ENCODE results near the gene SPIRE2. TPM values are rescaled to one million over a fixed set of nuclear protein-coding genes. Genes with fewer than 3 reads are reported as not detected.
A peak's percentile ranks its signal among the peaks of the same experiment; 100 is the strongest.

Gene SPIRE2
- total and polyA plus RNA-seq, 2 of the 13 experiments (the other 11 are each of a cell fraction or from before 2014, with no cell fraction given): 13.3 to 37.5 TPM

- TF ChIP-seq NFKBIZ (CRISPR knock-in tag; IDR thresholded peaks at IDR 0.05) (no peak), ZFAT (CRISPR knock-in tag; conservative IDR thresholded peaks at IDR 0.05) (no peak), ELF3 (CRISPR knock-in tag; IDR thresholded peaks at IDR 0.05) (0 out of 2 replicates have a peak, but pooled peaks have one; percentile 50), IRX3 (CRISPR knock-in tag; IDR thresholded peaks at IDR 0.05; ENCODE audit: borderline replicate concordance, low read depth) (no peak), ZNF124 (CRISPR knock-in tag; IDR thresholded peaks at IDR 0.05) (peak; percentile 80; the same call in 1 of the 2 replicates), SCMH1 (CRISPR knock-in tag; IDR thresholded peaks at IDR 0.05; ENCODE audit: borderline replicate concordance) (no peak), ZNF720 (CRISPR knock-in tag; IDR thresholded peaks at IDR 0.05) (no peak), ZNF790 (CRISPR knock-in tag; IDR thresholded peaks at IDR 0.05; ENCODE audit: borderline replicate concordance) (no peak), ZNF557 (CRISPR knock-in tag; IDR thresholded peaks at IDR 0.05) (no peak), FOXK1 (CRISPR knock-in tag; IDR thresholded peaks at IDR 0.05; ENCODE audit: borderline replicate concordance, low read depth) (no peak), SOX13 (IDR thresholded peaks at IDR 0.05) (no peak), SOX13 (CRISPR knock-in tag; conservative IDR thresholded peaks at IDR 0.05 in 1 of 2, IDR thresholded peaks at IDR 0.05 in 1 of 2) (no peak), U2AF1 (optimal IDR thresholded peaks at IDR 0.05; ENCODE audit: low read depth, low read length) (no peak), NCOR1 (IDR thresholded peaks at IDR 0.05; ENCODE audit: borderline replicate concordance, low read length) (no peak), AHDC1 (CRISPR knock-in tag; IDR thresholded peaks at IDR 0.05; ENCODE audit: borderline replicate concordance) (no peak), ZNF563 (CRISPR knock-in tag; IDR thresholded peaks at IDR 0.05) (no peak), GRHL1 (CRISPR knock-in tag; conservative IDR thresholded peaks at IDR 0.05) (no peak)
- TF ChIP-seq, protein P1, sequence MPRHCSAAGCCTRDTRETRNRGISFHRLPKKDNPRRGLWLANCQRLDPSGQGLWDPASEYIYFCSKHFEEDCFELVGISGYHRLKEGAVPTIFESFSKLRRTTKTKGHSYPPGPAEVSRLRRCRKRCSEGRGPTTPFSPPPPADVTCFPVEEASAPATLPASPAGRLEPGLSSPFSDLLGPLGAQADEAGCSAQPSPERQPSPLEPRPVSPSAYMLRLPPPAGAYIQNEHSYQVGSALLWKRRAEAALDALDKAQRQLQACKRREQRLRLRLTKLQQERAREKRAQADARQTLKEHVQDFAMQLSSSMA (CRISPR knock-in tag; IDR thresholded peaks at IDR 0.05): no peak
Measured at GRCh38 chr16:89909777-89910716, 81.8 kb downstream of the SPIRE2 start (continued).

Measured in HepG2 (cell line).